HepG2 (cell line): ENCODE data around the gene C5AR1. TPM values are rescaled to one million over a fixed set of nuclear protein-coding genes. Genes with fewer than 3 reads are reported as not detected.
A peak's percentile ranks its signal among the peaks of the same experiment; 100 is the strongest.

Experiments
- ATAC-seq: fragments of 200-7000 bp; cut with Tn5 transposase; 3 replicates; pipeline ENCODE4 v1.9.1; 2020; ENCODE audit warnings: mild to moderate bottlenecking, moderate library complexity
- BruUV-seq: library from RNA; stranded (reverse); fragments of 400-500 nt; replicated peaks from 2 replicates; lab custom pipeline; 2021; lab: Mats Ljungman, UMichigan
- CTCF ChIA-PET: fragments of 300-600 bp; formaldehyde crosslinking; extraction: SDS; loops from one replicate; lab custom pipeline; 2021; ENCODE audit warnings: low total read pairs, inconsistent platforms, low intra/inter-chr PET ratio; lab: Yijun Ruan, JAX
- POLR2A ChIA-PET: fragments of 350-600 bp; sonication (Branson Sonifier 250); formaldehyde crosslinking; loops from one replicate; lab custom pipeline; 2020; ENCODE audit warnings: antibody characterized with exemption, inconsistent platforms; lab: Yijun Ruan, JAX
- DNase-seq: peaks from one replicate; pipeline ENCODE4 v3.0.0-alpha.2; 2015; ENCODE audit warnings: low spot score
- FAIRE-seq: peaks from 3 replicates; lab custom pipeline; 2011; peaks lifted over from hg19 to GRCh38; lab: Jason Lieb, UNC
- H2AFZ ChIP-seq: one replicate; pipeline ENCODE4 v1.6.1; 2011; ENCODE audit warnings: low read length, inconsistent platforms
- H3K27ac ChIP-seq: fragments of 300-600 bp; 3 replicates; pipeline ENCODE4 v1.8.0; 2011; ENCODE audit warnings: mixed run types, mild to moderate bottlenecking, mixed read lengths, low read length, inconsistent platforms; ENCODE audit not compliant: insufficient read depth; ENCODE audit errors: extremely low read length
- H3K27me3 ChIP-seq, 2 experiments: fragments of 200-600 bp in 1 of 2; 2 replicates in 1 of 2; 3 replicates in 1 of 2; pipeline versions ENCODE4 v1.6.0 to v1.8.0; 2011; ENCODE audit warnings: low read length in 2 of 2, mild to moderate bottlenecking in 2 of 2, moderate library complexity in 2 of 2, inconsistent platforms in 1 of 2; ENCODE audit not compliant: insufficient read depth in 2 of 2, control insufficient read depth in 1 of 2
- H3K36me3 ChIP-seq, 2 experiments: fragments of 200-600 bp in 1 of 2; replicated peaks in 1 of 2; 2 replicates in 1 of 2; 3 replicates in 1 of 2; pipeline versions ENCODE4 v1.5.1 to v1.8.0; 2011; ENCODE audit warnings: low read length in 2 of 2, inconsistent platforms in 1 of 2; ENCODE audit not compliant: insufficient read depth in 2 of 2, control insufficient read depth in 1 of 2
- H3K4me1 ChIP-seq: 2 replicates; pipeline ENCODE4 v1.5.1; 2012; ENCODE audit warnings: low read length, inconsistent platforms; ENCODE audit not compliant: insufficient read depth
- H3K4me2 ChIP-seq: 2 replicates; pipeline ENCODE4 v1.6.0; 2011; ENCODE audit warnings: low read depth, low read length, inconsistent platforms
- H3K4me3 ChIP-seq, 3 experiments: fragments of 200-600 bp in 1 of 3; sonication (generic), shearing (Covaris generic) in 1 of 3; replicated peaks in 1 of 3; 2 replicates each; pipeline ENCODE4 v1.5.1; 2011 to 2016; ENCODE audit warnings: low read length in 3 of 3, inconsistent platforms in 2 of 3, low read depth in 2 of 3, mild to moderate bottlenecking in 2 of 3, control low read depth in 1 of 3, mixed read lengths in 1 of 3; ENCODE audit not compliant: insufficient read depth in 1 of 3
- H3K79me2 ChIP-seq: one replicate; pipeline ENCODE4 v1.6.1; 2011; ENCODE audit warnings: low read length, inconsistent platforms; ENCODE audit not compliant: insufficient read depth
- H3K9ac ChIP-seq: 2 replicates; pipeline ENCODE4 v1.6.0; 2011; ENCODE audit warnings: mild to moderate bottlenecking, low read depth, low read length, inconsistent platforms; ENCODE audit not compliant: insufficient read depth
- H3K9me3 ChIP-seq: 2 replicates; pipeline ENCODE4 v1.5.1; 2012; ENCODE audit warnings: mild to moderate bottlenecking, low read length
- H4K20me1 ChIP-seq: 2 replicates; pipeline ENCODE4 v1.6.0; 2011; ENCODE audit warnings: inconsistent platforms, mild to moderate bottlenecking, low read length, moderate library complexity; ENCODE audit not compliant: insufficient read depth
- ETV5 ChIP-seq: IDR thresholded peaks from 2 replicates; pipeline ENCODE4 v1.6.1; 2018; ENCODE audit warnings: missing biosample characterization, missing genetic modification reagents, inconsistent platforms, borderline replicate concordance
- MAFF ChIP-seq: IDR thresholded peaks from 2 replicates; pipeline ENCODE4 v1.6.1; 2011; ENCODE audit warnings: low read depth, low read length, improper control_type of control experiment
- MIER2 ChIP-seq: IDR thresholded peaks from 2 replicates; pipeline ENCODE4 v1.6.1; 2016; ENCODE audit warnings: missing biosample characterization, missing genetic modification reagents
- MNT ChIP-seq: fragments of 450-650 bp; IDR thresholded peaks from 2 replicates; pipeline ENCODE4 v1.6.1; 2016
- RARG ChIP-seq: sonication (generic); formaldehyde crosslinking; IDR thresholded peaks from 2 replicates; pipeline ENCODE4 v1.4.0; 2020; ENCODE audit warnings: low read depth, mild to moderate bottlenecking, missing genetic modification reagents
- SRY ChIP-seq: sonication (generic); formaldehyde crosslinking; IDR thresholded peaks from 2 replicates; pipeline ENCODE4 v1.8.0; 2022; ENCODE audit warnings: mild to moderate bottlenecking, missing genetic modification reagents
- TEAD3 ChIP-seq: optimal IDR thresholded peaks from 2 replicates; pipeline ENCODE3; 2016; ENCODE audit warnings: borderline replicate concordance
- ZBTB37 ChIP-seq: sonication (generic); formaldehyde crosslinking; IDR thresholded peaks from 2 replicates; pipeline ENCODE4 v1.4.0; 2020; ENCODE audit warnings: mild to moderate bottlenecking, missing genetic modification reagents
- ZGPAT ChIP-seq: IDR thresholded peaks from 2 replicates; pipeline ENCODE4 v1.6.1; 2016; ENCODE audit warnings: mild to moderate bottlenecking
- ZNF367 ChIP-seq: sonication (generic); formaldehyde crosslinking; IDR thresholded peaks from 2 replicates; pipeline ENCODE4 v1.4.0; 2020; ENCODE audit warnings: missing genetic modification reagents, borderline replicate concordance
- ZNF546 ChIP-seq: sonication (generic); formaldehyde crosslinking; conservative IDR thresholded peaks from 2 replicates; pipeline ENCODE4 v1.8.1; 2023; ENCODE audit warnings: mild to moderate bottlenecking, missing genetic modification reagents
- ZNF558 ChIP-seq: sonication (generic); formaldehyde crosslinking; IDR thresholded peaks from 2 replicates; pipeline ENCODE4 v1.9.0; 2022; ENCODE audit warnings: mild to moderate bottlenecking, missing genetic modification reagents, borderline replicate concordance
- ZNF644 ChIP-seq: IDR thresholded peaks from 2 replicates; pipeline ENCODE4 v1.6.1; 2016; ENCODE audit warnings: low read depth
- WGBS: methylation state at CpG from one replicate; pipeline ENCODE4 v1.1.6; 2017; ENCODE audit warnings: low lambda C conversion rate; 5-methylcytosine and 5-hydroxymethylcytosine counted together
- in situ Hi-C: cut with HindIII; loops from 2 replicates; pipeline ENCODE4 v1.10.0; 2017; ENCODE audit warnings: low pct_unique_long_range_greater_than_20kb; ENCODE audit not compliant: extremely low pct_ligation_motif_present
- intact Hi-C: fragments of 100-400 bp; cut with micrococcal nuclease; formaldehyde crosslinking; loops from one replicate; pipeline ENCODE4 v1.10.0; 2022; ENCODE audit not compliant: unreplicated experiment
- polyA plus RNA-seq, 8 experiments: library from polyadenylated mRNA; depleted of rRNA in 3 of 8; stranded (reverse) in 7 of 8; unstranded in 1 of 8; fragments of >200 nt; fragmentation: Illumina TruSeq in 4 of 8; extraction: Trizol in 4 of 8; gene quantifications; 2 replicates each; pipeline versions ENCODE4 v1.2.1 to v1.2.3, GENCODE V29; 2011 to 2016; ENCODE audit warnings: low read depth in 4 of 8, missing spikeins in 1 of 8, mixed read lengths in 1 of 8; ENCODE audit not compliant: insufficient read depth in 1 of 8
- total RNA-seq, 5 experiments: library from RNA; depleted of rRNA; stranded (reverse); fragments of >200 nt; fragmentation: Illumina TruSeq; extraction: Trizol; gene quantifications; 2 replicates each; pipeline ENCODE4 v1.2.3, GENCODE V29; 2016; ENCODE audit warnings: low read depth in 1 of 5
- TF ChIP-seq, protein P1 (sequence below): sonication (generic); formaldehyde crosslinking; IDR thresholded peaks from 2 replicates; pipeline ENCODE4 v1.5.1; 2020; ENCODE audit warnings: mild to moderate bottlenecking, missing genetic modification reagents, moderate library complexity

Gene C5AR1
- total and polyA plus RNA-seq, 2 of the 13 experiments (the other 11 are each of a cell fraction or from before 2014, with no cell fraction given), result 0.07 to 1.6 TPM

GRCh38 chr19:47303966-47304365 lies 5.7 kb upstream of the C5AR1 start (continued):
- no peak for TF ChIP-seq SRY (CRISPR knock-in tag)
- TF ChIP-seq RARG, result no peak
- TF ChIP-seq ZNF546 (CRISPR knock-in tag), result no peak

- H2AFZ ChIP-seq, result no peak overlapping the region
- H3K9me3 ChIP-seq, result no peaks in the 10 kb centered on the region
- CTCF ChIA-PET, result interaction anchor here (0.7 to 1.4 kb wide), 3 partner anchors 8 to 86 kb away, joined by 3 to 7 read pairs (median 4); no protein-coding TSS in a partner anchor
- WGBS, result 1% methylated on average over 14 of the region's 14 CpGs
- H3K4me2 ChIP-seq, result peak overlapping the region; percentile 88
- H3K9ac ChIP-seq, result peak overlapping the region; percentile 10; the same call in 1 of the 2 replicates
- H3K27me3 ChIP-seq, result 0 out of 5 replicates have a peak, but pooled peaks cover 0 to 1% of the 10 kb centered on the region in 2 experiments
- peak; percentile 76 for ATAC-seq
- intact Hi-C loops, result loop anchor here (1.0 to 2.0 kb wide), 2 partner anchors 9 to 47 kb away; no protein-coding TSS in a partner anchor
- no TSS peak for BruUV-seq
- H4K20me1 ChIP-seq, result no peaks in the 10 kb centered on the region
- peak; percentile 97 for FAIRE-seq
- peak; percentile 81 for DNase-seq
- peaks cover 27% of the 10 kb centered on the region for H3K4me1 ChIP-seq
- no peaks in the 10 kb centered on the region for H3K79me2 ChIP-seq
- in situ Hi-C loops, result no loop called here
- H3K4me3 ChIP-seq, result peak overlapping the region in 1 of 3 experiments; percentile 13; a peak in 1 of 6 replicates
- peak overlapping the region; percentile 32 for H3K27ac ChIP-seq
- H3K36me3 ChIP-seq, result no peaks in the 10 kb centered on the region
- POLR2A ChIA-PET, result interaction anchor here (0.7 kb wide), 1 partner anchor 31 kb away, joined by 3 read pairs; the partner anchor contains the start of gene INAFM1
- TF ChIP-seq ETV5 (CRISPR knock-in tag) (peak; percentile 37; the same call in 1 of the 2 replicates), ZNF558 (no peak), ZBTB37 (CRISPR knock-in tag) (no peak), TEAD3 (CRISPR knock-in tag) (peak; percentile 86), ZGPAT (CRISPR knock-in tag) (peak; percentile 51), ZNF367 (no peak), MAFF (peak; percentile 40; the same call in 1 of the 2 replicates), MNT (peak; percentile 78), MIER2 (CRISPR knock-in tag) (0 out of 2 replicates have a peak, but pooled peaks have one; percentile 36), ZNF644 (CRISPR knock-in tag) (0 out of 2 replicates have a peak, but pooled peaks have one; percentile 11)
- TF ChIP-seq, protein P1, sequence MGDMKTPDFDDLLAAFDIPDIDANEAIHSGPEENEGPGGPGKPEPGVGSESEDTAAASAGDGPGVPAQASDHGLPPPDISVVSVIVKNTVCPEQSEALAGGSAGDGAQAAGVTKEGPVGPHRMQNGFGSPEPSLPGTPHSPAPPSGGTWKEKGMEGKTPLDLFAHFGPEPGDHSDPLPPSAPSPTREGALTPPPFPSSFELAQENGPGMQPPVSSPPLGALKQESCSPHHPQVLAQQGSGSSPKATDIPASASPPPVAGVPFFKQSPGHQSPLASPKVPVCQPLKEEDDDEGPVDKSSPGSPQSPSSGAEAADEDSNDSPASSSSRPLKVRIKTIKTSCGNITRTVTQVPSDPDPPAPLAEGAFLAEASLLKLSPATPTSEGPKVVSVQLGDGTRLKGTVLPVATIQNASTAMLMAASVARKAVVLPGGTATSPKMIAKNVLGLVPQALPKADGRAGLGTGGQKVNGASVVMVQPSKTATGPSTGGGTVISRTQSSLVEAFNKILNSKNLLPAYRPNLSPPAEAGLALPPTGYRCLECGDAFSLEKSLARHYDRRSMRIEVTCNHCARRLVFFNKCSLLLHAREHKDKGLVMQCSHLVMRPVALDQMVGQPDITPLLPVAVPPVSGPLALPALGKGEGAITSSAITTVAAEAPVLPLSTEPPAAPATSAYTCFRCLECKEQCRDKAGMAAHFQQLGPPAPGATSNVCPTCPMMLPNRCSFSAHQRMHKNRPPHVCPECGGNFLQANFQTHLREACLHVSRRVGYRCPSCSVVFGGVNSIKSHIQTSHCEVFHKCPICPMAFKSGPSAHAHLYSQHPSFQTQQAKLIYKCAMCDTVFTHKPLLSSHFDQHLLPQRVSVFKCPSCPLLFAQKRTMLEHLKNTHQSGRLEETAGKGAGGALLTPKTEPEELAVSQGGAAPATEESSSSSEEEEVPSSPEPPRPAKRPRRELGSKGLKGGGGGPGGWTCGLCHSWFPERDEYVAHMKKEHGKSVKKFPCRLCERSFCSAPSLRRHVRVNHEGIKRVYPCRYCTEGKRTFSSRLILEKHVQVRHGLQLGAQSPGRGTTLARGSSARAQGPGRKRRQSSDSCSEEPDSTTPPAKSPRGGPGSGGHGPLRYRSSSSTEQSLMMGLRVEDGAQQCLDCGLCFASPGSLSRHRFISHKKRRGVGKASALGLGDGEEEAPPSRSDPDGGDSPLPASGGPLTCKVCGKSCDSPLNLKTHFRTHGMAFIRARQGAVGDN (CRISPR knock-in tag), result peak; percentile 15; the same call in 1 of the 2 replicates
Measured at GRCh38 chr19:47305309-47305751, 4.3 kb upstream of the C5AR1 start.
